ENCODE data around the gene PABPC1L. TPM values are rescaled to one million over a fixed set of nuclear protein-coding genes. Genes with fewer than 3 reads are reported as not detected.
A peak's percentile ranks its signal among the peaks of the same experiment; 100 is the strongest.

Gene PABPC1L
- total RNA-seq, 1 experiment from 2014 or later: 42.2 TPM

- intact Hi-C loops (cut with micrococcal nuclease; ENCODE audit: unreplicated experiment): no loop called here
- DNase-seq (ENCODE audit: low spot score): peak; percentile 8
- H3K36me3 ChIP-seq (ENCODE audit: insufficient read depth, low read length, poor library complexity, severe bottlenecking): peaks cover 4% of the 10 kb centered on the region
- H3K27ac ChIP-seq (ENCODE audit: low read depth, low read length, poor library complexity, severe bottlenecking): no peak overlapping the region
- H3K9me3 ChIP-seq (ENCODE audit: low read depth, low read length, poor library complexity, severe bottlenecking): no peaks in the 10 kb centered on the region
- ChIA-PET POLR2A (ENCODE audit: low non-redundant PET) (interaction anchor here (0.6 kb wide), 1 partner anchor 1134 kb away, joined by 4 read pairs; no protein-coding TSS in a partner anchor), CTCF (no interaction called here)
- H3K27me3 ChIP-seq (replicated peaks; ENCODE audit: insufficient read depth, low read depth, low read length, poor library complexity): no peaks in the 10 kb centered on the region
- TF ChIP-seq CTCF (conservative IDR thresholded peaks at IDR 0.05; ENCODE audit: low read depth, low read length) (peak; percentile 35; the same call in 1 of the 2 replicates), EZH2 (IDR thresholded peaks at IDR 0.05; ENCODE audit: borderline replicate concordance, low read depth, low read length, poor library complexity, severe bottlenecking) (no peak)
- BruUV-seq (replicated peaks): no TSS peak
- peaks cover 20% of the 10 kb centered on the region for H3K4me1 ChIP-seq (ENCODE audit: insufficient read depth, low read length, poor library complexity, severe bottlenecking)
- no peak overlapping the region for H3K4me3 ChIP-seq (ENCODE audit: low read depth, low read length, poor library complexity, severe bottlenecking)
These were observed 21.4 kb upstream of the PABPC1L start for GRCh38 chr20:44888226-44889103.

- Histone ChIP-seq H3K4me3 (ENCODE audit: low read depth, low read length, poor library complexity, severe bottlenecking) (no peak overlapping the region), H3K36me3 (ENCODE audit: insufficient read depth, low read length, poor library complexity, severe bottlenecking) (peaks cover 4% of the 10 kb centered on the region), H3K9me3 (ENCODE audit: low read depth, low read length, poor library complexity, severe bottlenecking) (no peaks in the 10 kb centered on the region), H3K4me1 (ENCODE audit: insufficient read depth, low read length, poor library complexity, severe bottlenecking) (peaks cover 27% of the 10 kb centered on the region), H3K27me3 (replicated peaks; ENCODE audit: insufficient read depth, low read depth, low read length, poor library complexity) (no peaks in the 10 kb centered on the region), H3K27ac (ENCODE audit: low read depth, low read length, poor library complexity, severe bottlenecking) (no peak overlapping the region)
- ChIA-PET CTCF (no interaction called here), POLR2A (ENCODE audit: low non-redundant PET) (no interaction called here)
- intact Hi-C loops (cut with micrococcal nuclease; ENCODE audit: unreplicated experiment): no loop called here
- no peak for DNase-seq (ENCODE audit: low spot score)
- TF ChIP-seq CTCF (conservative IDR thresholded peaks at IDR 0.05; ENCODE audit: low read depth, low read length) (no peak), EZH2 (IDR thresholded peaks at IDR 0.05; ENCODE audit: borderline replicate concordance, low read depth, low read length, poor library complexity, severe bottlenecking) (no peak)
- no TSS peak for BruUV-seq (replicated peaks)
These were observed 18.0 kb upstream of the PABPC1L start for GRCh38 chr20:44891826-44892225.

GRCh38 chr20:44894959-44895358 lies 14.9 kb upstream of the PABPC1L start:
- Histone ChIP-seq H3K4me1 (ENCODE audit: insufficient read depth, low read length, poor library complexity, severe bottlenecking) (peaks cover 13% of the 10 kb centered on the region), H3K36me3 (ENCODE audit: insufficient read depth, low read length, poor library complexity, severe bottlenecking) (no peaks in the 10 kb centered on the region), H3K27ac (ENCODE audit: low read depth, low read length, poor library complexity, severe bottlenecking) (no peak overlapping the region), H3K4me3 (ENCODE audit: low read depth, low read length, poor library complexity, severe bottlenecking) (no peak overlapping the region), H3K9me3 (ENCODE audit: low read depth, low read length, poor library complexity, severe bottlenecking) (no peaks in the 10 kb centered on the region), H3K27me3 (replicated peaks; ENCODE audit: insufficient read depth, low read depth, low read length, poor library complexity) (no peaks in the 10 kb centered on the region)
- intact Hi-C loops (cut with micrococcal nuclease; ENCODE audit: unreplicated experiment): no loop called here
- DNase-seq (ENCODE audit: low spot score): no peak
- CTCF ChIA-PET: no interaction called here
- no peak for TF ChIP-seq CTCF (conservative IDR thresholded peaks at IDR 0.05; ENCODE audit: low read depth, low read length)
- TF ChIP-seq EZH2 (IDR thresholded peaks at IDR 0.05; ENCODE audit: borderline replicate concordance, low read depth, low read length, poor library complexity, severe bottlenecking): no peak
- BruUV-seq (replicated peaks): no TSS peak
- POLR2A ChIA-PET (ENCODE audit: low non-redundant PET): no interaction called here

Data from A673 (cell line).